ENCODE results near the gene CPPED1.

CPPED1 gene

GRCh38 chr16:12677502-12677901 is 126.2 kb downstream of the CPPED1 start:
- no peak for DNase-seq

- DNase-seq, result no peak
Observed at GRCh38 chr16:12675852-12676251, 127.8 kb downstream of the CPPED1 start.

- no peak for DNase-seq
Observed at GRCh38 chr16:12675046-12675445, 128.6 kb downstream of the CPPED1 start.

GRCh38 chr16:12674524-12674923 is 129.2 kb downstream of the CPPED1 start:
- no peak for DNase-seq

GRCh38 chr16:12674071-12674470 is 129.6 kb downstream of the CPPED1 start:
- no peak for DNase-seq

- no peak for DNase-seq
Observed at GRCh38 chr16:12673466-12673865, 130.2 kb downstream of the CPPED1 start.

GRCh38 chr16:12672986-12673385 is 130.7 kb downstream of the CPPED1 start:
- peak; percentile 58 for DNase-seq

GRCh38 chr16:12669908-12670307 is 133.8 kb downstream of the CPPED1 start:
- no peak for DNase-seq

GRCh38 chr16:12667909-12668308 is 135.8 kb downstream of the CPPED1 start:
- no peak for DNase-seq

GRCh38 chr16:12664164-12664733 is 139.4 kb downstream of the CPPED1 start:
- peak; percentile 43 for DNase-seq

- no peak for DNase-seq
Observed at GRCh38 chr16:12661656-12662172, 142.0 kb downstream of the CPPED1 start.

- DNase-seq, result no peak
Observed at GRCh38 chr16:12659871-12660270, 143.8 kb downstream of the CPPED1 start.

GRCh38 chr16:12658506-12658905 is 145.2 kb downstream of the CPPED1 start:
- DNase-seq, result no peak

GRCh38 chr16:12655537-12655936 is 148.2 kb downstream of the CPPED1 start:
- no peak for DNase-seq

GRCh38 chr16:12653820-12654392 is 149.8 kb downstream of the CPPED1 start:
- DNase-seq, result no peak

- no peak for DNase-seq
Observed at GRCh38 chr16:12652924-12653323, 150.8 kb downstream of the CPPED1 start.

- DNase-seq, result no peak
Observed at GRCh38 chr16:12651765-12652512, 151.7 kb downstream of the CPPED1 start.

- DNase-seq, result no peak
Observed at GRCh38 chr16:12649356-12649755, 154.3 kb downstream of the CPPED1 start.

GRCh38 chr16:12646490-12647274 is 157.0 kb downstream of the CPPED1 start:
- no peak for DNase-seq

- no peak for DNase-seq
Observed at GRCh38 chr16:12646098-12646489, 157.6 kb downstream of the CPPED1 start.

GRCh38 chr16:12643034-12643455 is 160.6 kb downstream of the CPPED1 start:
- no peak for DNase-seq

- no peak for DNase-seq
Observed at GRCh38 chr16:12639044-12639443, 164.6 kb downstream of the CPPED1 start.

GRCh38 chr16:12637002-12637401 is 166.7 kb downstream of the CPPED1 start:
- no peak for DNase-seq
